ENCODE results near the gene ELL. TPM values are rescaled to one million over a fixed set of nuclear protein-coding genes. Genes with fewer than 3 reads are reported as not detected.

Gene ELL
- total RNA-seq, 2 experiments from 2014 or later, result 22.9 to 33.7 TPM

GRCh38 chr19:18507727-18508440, 14.0 kb downstream of the ELL start:
- H3K9me3 Mint-ChIP-seq (ENCODE audit: low read depth), result no peaks in the 10 kb centered on the region
- peaks cover 66% of the 10 kb centered on the region for H3K4me1 Mint-ChIP-seq
- H3K36me3 Mint-ChIP-seq, result no peaks in the 10 kb centered on the region
- ATAC-seq (no peak), DNase-seq (no peak)
- H3K4me3 Mint-ChIP-seq, result peak overlapping the region; percentile 48
- H3K27me3 Mint-ChIP-seq, result no peaks in the 10 kb centered on the region
- peak overlapping the region; percentile 91 for H3K27ac Mint-ChIP-seq
- CTCF ChIA-PET, result interaction anchor here (1.0 to 12.5 kb wide), 11 partner anchors 12 to 81 kb away, joined by 3 to 145 read pairs (median 6); partner anchors contain the start of genes ELL, FKBP8, KXD1 and REX1BD

- DNase-seq, result peak; percentile 77
- Mint-ChIP-seq H3K27ac (peak overlapping the region; percentile 91), H3K36me3 (no peaks in the 10 kb centered on the region), H3K4me1 (peaks cover 72% of the 10 kb centered on the region), H3K27me3 (no peaks in the 10 kb centered on the region), H3K4me3 (peak overlapping the region; percentile 48), H3K9me3 (ENCODE audit: low read depth) (no peaks in the 10 kb centered on the region)
- ATAC-seq, result peak; percentile 74
- CTCF ChIA-PET, result interaction anchor here (0.9 to 12.5 kb wide), 18 partner anchors 11 to 119 kb away, joined by 3 to 145 read pairs (median 4); partner anchors contain the start of genes ELL, FKBP8, KXD1 and REX1BD
Measured at GRCh38 chr19:18507021-18507726, 14.7 kb downstream of the ELL start.

- H3K4me1 Mint-ChIP-seq, result peaks cover 81% of the 10 kb centered on the region
- no peaks in the 10 kb centered on the region for H3K27me3 Mint-ChIP-seq
- H3K36me3 Mint-ChIP-seq, result no peaks in the 10 kb centered on the region
- DNase-seq (peak; percentile 52), ATAC-seq (peak; percentile 25)
- H3K4me3 Mint-ChIP-seq, result peak overlapping the region; percentile 48
- CTCF ChIA-PET, result interaction anchor here (0.7 to 12.5 kb wide), 17 partner anchors 11 to 118 kb away, joined by 3 to 145 read pairs (median 4); partner anchors contain the start of genes ELL, FKBP8, REX1BD and SSBP4
- peak overlapping the region; percentile 91 for H3K27ac Mint-ChIP-seq
- H3K9me3 Mint-ChIP-seq (ENCODE audit: low read depth), result no peaks in the 10 kb centered on the region
Measured at GRCh38 chr19:18506101-18506930, 15.6 kb downstream of the ELL start.

GRCh38 chr19:18504886-18505610, 16.8 kb downstream of the ELL start:
- Mint-ChIP-seq H3K36me3 (peaks cover 1% of the 10 kb centered on the region), H3K4me3 (no peak overlapping the region), H3K4me1 (peaks cover 89% of the 10 kb centered on the region), H3K9me3 (ENCODE audit: low read depth) (no peaks in the 10 kb centered on the region), H3K27ac (peak overlapping the region; percentile 91), H3K27me3 (no peaks in the 10 kb centered on the region)
- no peak for ATAC-seq
- CTCF ChIA-PET, result interaction anchor here (0.6 to 12.5 kb wide), 7 partner anchors 9 to 88 kb away, joined by 3 to 145 read pairs (median 3); partner anchors contain the start of genes ELL and UBA52
- no peak for DNase-seq

- peak overlapping the region; percentile 5 for H3K27ac Mint-ChIP-seq
- H3K9me3 Mint-ChIP-seq (ENCODE audit: low read depth), result no peaks in the 10 kb centered on the region
- no peak overlapping the region for H3K4me3 Mint-ChIP-seq
- peaks cover 91% of the 10 kb centered on the region for H3K4me1 Mint-ChIP-seq
- peaks cover 1% of the 10 kb centered on the region for H3K36me3 Mint-ChIP-seq
- DNase-seq (no peak), ATAC-seq (no peak)
- CTCF ChIA-PET, result interaction anchor here (0.8 to 12.5 kb wide), 6 partner anchors 8 to 89 kb away, joined by 3 to 145 read pairs (median 8); partner anchors contain the start of genes ELL and UBA52
- no peaks in the 10 kb centered on the region for H3K27me3 Mint-ChIP-seq
Measured at GRCh38 chr19:18503971-18504885, 17.6 kb downstream of the ELL start.

GRCh38 chr19:18503337-18503970, 18.4 kb downstream of the ELL start:
- DNase-seq (no peak), ATAC-seq (no peak)
- Mint-ChIP-seq H3K9me3 (ENCODE audit: low read depth) (no peaks in the 10 kb centered on the region), H3K27ac (peak overlapping the region; percentile 25), H3K4me1 (peaks cover 93% of the 10 kb centered on the region), H3K27me3 (no peaks in the 10 kb centered on the region), H3K4me3 (no peak overlapping the region), H3K36me3 (peaks cover 1% of the 10 kb centered on the region)
- CTCF ChIA-PET, result interaction anchor here (1.9 to 12.5 kb wide), 2 partner anchors 17 to 33 kb away, joined by 7 to 145 read pairs; partner anchors contain the start of gene ELL

GRCh38 chr19:18502638-18503294, 19.1 kb downstream of the ELL start:
- Mint-ChIP-seq H3K27me3 (no peaks in the 10 kb centered on the region), H3K9me3 (ENCODE audit: low read depth) (no peaks in the 10 kb centered on the region), H3K27ac (peak overlapping the region; percentile 61), H3K4me3 (no peak overlapping the region), H3K36me3 (peaks cover 1% of the 10 kb centered on the region), H3K4me1 (peaks cover 96% of the 10 kb centered on the region)
- no peak for ATAC-seq
- CTCF ChIA-PET, result interaction anchor here (1.2 to 12.5 kb wide), 3 partner anchors 14 to 32 kb away, joined by 3 to 145 read pairs (median 7); partner anchors contain the start of gene ELL
- DNase-seq, result no peak

- Mint-ChIP-seq H3K9me3 (ENCODE audit: low read depth) (no peaks in the 10 kb centered on the region), H3K27me3 (no peaks in the 10 kb centered on the region), H3K36me3 (peaks cover 1% of the 10 kb centered on the region), H3K4me1 (peaks cover 94% of the 10 kb centered on the region), H3K27ac (peak overlapping the region; percentile 61), H3K4me3 (no peak overlapping the region)
- DNase-seq (no peak), ATAC-seq (no peak)
- CTCF ChIA-PET, result interaction anchor here (0.8 to 12.5 kb wide), 6 partner anchors 13 to 39 kb away, joined by 3 to 145 read pairs (median 3); partner anchors contain the start of gene ELL
Measured at GRCh38 chr19:18502246-18502637, 19.6 kb downstream of the ELL start.

GRCh38 chr19:18501832-18502231, 20.0 kb downstream of the ELL start:
- peaks cover 1% of the 10 kb centered on the region for H3K36me3 Mint-ChIP-seq
- H3K4me1 Mint-ChIP-seq, result peaks cover 94% of the 10 kb centered on the region
- H3K4me3 Mint-ChIP-seq, result no peak overlapping the region
- no peaks in the 10 kb centered on the region for H3K9me3 Mint-ChIP-seq (ENCODE audit: low read depth)
- peak overlapping the region; percentile 61 for H3K27ac Mint-ChIP-seq
- H3K27me3 Mint-ChIP-seq, result no peaks in the 10 kb centered on the region
- CTCF ChIA-PET, result interaction anchor here (0.8 to 12.5 kb wide), 6 partner anchors 13 to 39 kb away, joined by 3 to 145 read pairs (median 3); partner anchors contain the start of gene ELL
- DNase-seq, result no peak
- ATAC-seq, result no peak

- CTCF ChIA-PET, result interaction anchor here (1.1 to 12.5 kb wide), 3 partner anchors 12 to 25 kb away, joined by 3 to 145 read pairs (median 6); partner anchors contain the start of gene ELL
- Mint-ChIP-seq H3K27me3 (no peaks in the 10 kb centered on the region), H3K4me3 (no peak overlapping the region)
Measured at GRCh38 chr19:18501351-18501750, 20.5 kb downstream of the ELL start.

More at GRCh38 chr19:18501351-18501750, 20.5 kb downstream of the ELL start:
- Mint-ChIP-seq H3K4me1 (peaks cover 94% of the 10 kb centered on the region), H3K27ac (peak overlapping the region; percentile 12), H3K36me3 (peaks cover 1% of the 10 kb centered on the region), H3K9me3 (ENCODE audit: low read depth) (no peaks in the 10 kb centered on the region)
- no peak for ATAC-seq
- no peak for DNase-seq
